Mesothelial cell of epicardium (in vitro differentiated cells): ENCODE measurements around the gene BPIFA2. TPM values are rescaled to one million over a fixed set of nuclear protein-coding genes. Genes with fewer than 3 reads are reported as not detected.

Experiments
- DNase-seq, 2 experiments: peaks; one replicate each; pipeline ENCODE4 v3.0.0; 2021; ENCODE audit warnings: low spot score in 2 of 2; ENCODE audit not compliant: unreplicated experiment in 2 of 2
- H3K27ac Mint-ChIP-seq: 2 replicates; pipeline ENCODE4 v1.8.0; 2021; ENCODE audit warnings: mixed read lengths
- H3K27me3 Mint-ChIP-seq: 2 replicates; pipeline ENCODE4 v1.8.0; 2021; ENCODE audit warnings: low read depth, mixed read lengths
- H3K36me3 Mint-ChIP-seq: 2 replicates; pipeline ENCODE4 v1.8.0; 2021; ENCODE audit warnings: mixed read lengths
- H3K4me1 Mint-ChIP-seq: 2 replicates; pipeline ENCODE4 v1.8.0; 2021; ENCODE audit warnings: mixed read lengths
- H3K4me3 Mint-ChIP-seq: 2 replicates; pipeline ENCODE4 v1.8.0; 2021; ENCODE audit warnings: mild to moderate bottlenecking, moderate library complexity, mixed read lengths
- H3K9me3 Mint-ChIP-seq: 2 replicates; pipeline ENCODE4 v1.8.0; 2021; ENCODE audit warnings: mixed read lengths
- CTCF ChIP-seq: fragments of 200-600 bp; sonication (generic); IDR thresholded peaks from one replicate; pipeline ENCODE4 v1.5.0; 2021; ENCODE audit warnings: antibody characterized with exemption; ENCODE audit not compliant: unreplicated experiment
- total RNA-seq: library from RNA; stranded (reverse); gene quantifications from 3 replicates; pipeline ENCODE4 v1.2.1, GENCODE V29; 2021

The BPIFA2 gene
- total RNA-seq, 1 donor from 2014 or later: not detected

DNA sequence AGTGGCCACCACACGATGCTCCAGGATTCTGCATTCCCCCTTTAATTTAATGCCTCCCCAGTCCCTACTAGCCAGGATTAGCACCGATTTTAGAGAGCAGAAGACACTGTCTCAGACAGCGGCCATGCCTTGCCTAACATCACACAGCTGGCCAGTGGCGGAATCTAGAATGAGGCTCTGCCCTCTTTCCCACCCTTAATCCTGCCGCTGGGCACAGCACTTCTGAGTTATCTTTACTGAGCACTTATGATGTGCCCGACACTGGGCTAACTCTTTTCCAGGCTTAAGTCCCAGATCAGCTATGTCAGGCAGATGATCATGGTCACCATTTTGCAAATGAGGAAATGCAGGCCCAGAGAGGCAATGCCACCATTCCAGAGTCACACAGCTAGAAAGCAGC is 5.6 kb upstream of the BPIFA2 start:
- Mint-ChIP-seq H3K4me1 (no peaks in the 10 kb centered on the region), H3K4me3 (no peak overlapping the region), H3K36me3 (no peaks in the 10 kb centered on the region), H3K9me3 (no peaks in the 10 kb centered on the region), H3K27ac (no peak overlapping the region), H3K27me3 (peaks cover 51% of the 10 kb centered on the region)
- TF ChIP-seq CTCF: no peak
- DNase-seq: no peak

GRCh38 chr20:33162753-33163152 is 5.2 kb upstream of the BPIFA2 start:
- DNase-seq: peak in 1 of 2 experiments; percentile 17
- Mint-ChIP-seq H3K36me3 (no peaks in the 10 kb centered on the region), H3K9me3 (no peaks in the 10 kb centered on the region), H3K4me1 (no peaks in the 10 kb centered on the region), H3K4me3 (no peak overlapping the region), H3K27ac (no peak overlapping the region), H3K27me3 (peaks cover 49% of the 10 kb centered on the region)
- TF ChIP-seq CTCF: no peak

- peak in 1 of 2 experiments; percentile 22 for DNase-seq
- no peak overlapping the region for H3K27ac Mint-ChIP-seq
Observed at GRCh38 chr20:33163856-33164762, 3.9 kb upstream of the BPIFA2 start.

DNA sequence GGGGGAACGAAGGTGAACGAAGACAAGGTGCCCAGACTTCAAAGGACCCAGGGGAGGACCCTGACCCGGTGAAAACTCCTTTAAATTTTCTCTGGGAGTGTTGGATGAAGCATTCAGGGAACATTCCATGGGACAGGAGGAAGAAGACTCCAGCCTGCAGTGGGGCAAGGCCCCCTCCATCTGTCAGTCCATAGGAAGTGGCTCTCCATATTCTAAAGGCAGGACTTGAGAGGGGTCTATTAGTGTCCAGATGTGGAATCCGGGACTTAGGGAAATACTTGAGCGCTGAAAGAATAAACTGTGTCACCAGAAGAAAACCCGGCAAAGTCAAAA is 3.2 kb upstream of the BPIFA2 start:
- H3K27me3 Mint-ChIP-seq: peaks cover 39% of the 10 kb centered on the region
- peaks cover 13% of the 10 kb centered on the region for H3K9me3 Mint-ChIP-seq
- no peak overlapping the region for H3K4me3 Mint-ChIP-seq
- no peak overlapping the region for H3K27ac Mint-ChIP-seq
- H3K36me3 Mint-ChIP-seq: no peaks in the 10 kb centered on the region
- DNase-seq: no peak
- no peaks in the 10 kb centered on the region for H3K4me1 Mint-ChIP-seq
- TF ChIP-seq CTCF: no peak

More at GRCh38 chr20:33163856-33164762, 3.9 kb upstream of the BPIFA2 start:
- peaks cover 39% of the 10 kb centered on the region for H3K27me3 Mint-ChIP-seq
- H3K9me3 Mint-ChIP-seq: peaks cover 8% of the 10 kb centered on the region
- no peaks in the 10 kb centered on the region for H3K36me3 Mint-ChIP-seq
- no peak for TF ChIP-seq CTCF
- no peaks in the 10 kb centered on the region for H3K4me1 Mint-ChIP-seq
- H3K4me3 Mint-ChIP-seq: no peak overlapping the region

DNA sequence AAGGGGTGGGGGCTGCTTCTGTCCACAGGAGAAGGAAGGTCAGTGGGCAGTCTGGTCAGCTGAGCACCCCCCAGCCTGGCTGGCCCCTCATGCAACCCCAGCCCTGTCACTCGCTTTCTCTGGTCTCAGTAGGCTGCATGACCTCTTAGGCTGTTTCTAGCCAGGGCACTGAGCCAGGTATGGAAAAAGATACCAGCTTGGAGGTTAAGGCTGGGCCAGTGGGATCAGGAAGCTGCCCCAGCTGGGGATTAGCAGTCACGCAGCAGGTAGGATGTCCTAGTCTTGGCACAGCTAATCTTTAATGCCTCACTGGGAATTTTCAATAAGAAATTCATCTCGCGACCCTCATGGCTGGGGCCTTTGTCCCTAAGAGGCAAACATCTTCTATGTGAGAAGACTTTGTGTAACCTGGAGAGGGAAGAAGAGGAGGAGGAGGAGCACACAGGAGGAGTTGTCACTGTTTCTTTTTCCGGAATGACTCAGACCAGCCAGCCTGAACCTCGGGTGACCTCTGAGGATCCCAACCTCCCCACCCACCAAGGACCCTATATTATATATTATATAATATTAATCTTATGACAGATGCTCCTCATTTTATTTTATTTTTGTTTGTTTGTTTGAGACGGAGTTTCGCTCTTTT is 2.4 kb upstream of the BPIFA2 start:
- Mint-ChIP-seq H3K9me3 (peaks cover 19% of the 10 kb centered on the region), H3K27ac (no peak overlapping the region), H3K4me3 (no peak overlapping the region), H3K27me3 (peaks cover 37% of the 10 kb centered on the region), H3K36me3 (no peaks in the 10 kb centered on the region), H3K4me1 (no peaks in the 10 kb centered on the region)
- no peak for TF ChIP-seq CTCF
- DNase-seq: peak in 1 of 2 experiments; percentile 22
